NCI-H146 treated with DMSO at 0.1 percent for 48 hours (cell line): ENCODE results near the gene GCK.

Source experiments
- DNase-seq: peaks from one replicate; lab custom pipeline; 2025; ENCODE audit not compliant: unreplicated experiment; lab: John Stamatoyannopoulos, UW

The GCK gene

DNA sequence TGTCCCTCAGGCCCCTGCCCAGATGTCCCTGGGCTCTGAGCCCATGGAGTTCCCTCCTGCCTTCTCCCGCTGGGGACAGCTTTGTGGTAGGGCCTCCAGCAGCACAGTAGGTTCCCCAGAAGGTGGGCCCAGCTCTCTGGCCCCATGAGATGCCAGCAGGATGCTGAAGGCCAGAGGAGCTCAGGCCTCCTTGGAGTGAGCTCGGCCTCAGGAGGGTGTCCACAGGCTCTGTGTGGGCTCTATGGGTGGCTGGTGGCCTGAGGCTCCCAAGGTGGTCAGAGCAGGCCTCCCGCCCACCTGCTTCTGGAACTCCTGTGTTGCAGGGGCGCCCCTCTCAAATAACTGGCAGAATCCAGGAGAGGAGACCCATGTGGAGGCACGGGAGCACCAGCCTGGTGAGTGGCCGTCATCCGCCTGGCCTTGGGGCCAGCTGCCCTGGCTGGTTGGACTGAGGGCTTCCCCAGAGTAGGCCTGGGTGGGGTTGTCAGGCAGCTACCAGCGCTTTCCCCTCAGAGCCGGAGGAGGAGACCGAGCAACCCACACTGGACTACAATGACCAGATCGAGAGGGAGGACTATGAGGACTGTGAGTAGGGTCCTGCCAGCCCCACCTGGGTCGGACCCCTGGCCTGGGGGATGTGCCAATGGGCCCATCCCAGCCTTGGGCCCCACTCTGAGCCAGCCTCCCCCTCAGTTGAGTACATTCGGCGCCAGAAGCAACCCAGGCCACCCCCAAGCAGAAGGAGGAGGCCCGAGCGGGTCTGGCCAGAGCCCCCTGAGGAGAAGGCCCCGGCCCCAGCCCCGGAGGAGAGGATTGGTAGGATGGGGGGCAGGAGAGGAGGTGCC, 81.9 kb downstream of the GCK start:
- DNase-seq, result no peak

DNA sequence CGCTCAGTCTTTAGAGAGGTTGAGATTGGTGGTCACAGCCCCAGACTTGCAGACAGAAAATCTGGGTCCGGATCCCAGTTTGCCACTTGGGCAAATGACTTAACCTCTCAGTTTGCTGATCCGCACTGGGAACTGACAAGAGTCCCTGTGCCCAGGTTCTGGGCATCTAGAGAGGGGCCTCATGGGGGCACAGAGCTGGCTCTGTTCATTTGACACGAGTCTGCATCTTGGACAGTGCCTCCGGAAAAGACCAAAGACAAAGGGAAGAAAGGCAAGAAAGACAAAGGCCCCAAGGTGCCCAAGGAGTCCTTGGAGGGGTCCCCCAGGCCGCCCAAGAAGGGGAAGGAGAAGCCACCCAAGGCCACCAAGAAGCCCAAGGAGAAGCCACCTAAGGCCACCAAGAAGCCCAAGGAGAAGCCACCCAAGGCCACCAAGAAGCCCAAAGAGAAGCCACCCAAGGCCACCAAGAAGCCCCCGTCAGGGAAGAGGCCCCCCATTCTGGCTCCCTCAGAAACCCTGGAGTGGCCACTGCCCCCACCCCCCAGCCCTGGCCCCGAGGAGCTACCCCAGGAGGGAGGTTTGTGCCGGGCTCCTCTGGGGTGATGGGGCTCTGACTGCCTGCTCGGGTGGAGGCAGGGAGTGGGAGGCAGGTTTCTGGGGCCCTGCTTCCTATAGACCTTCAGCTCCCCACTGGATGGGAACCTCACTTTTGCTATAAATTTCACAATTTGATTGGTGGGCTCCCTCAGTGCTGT, 82.8 kb downstream of the GCK start:
- DNase-seq, result no peak

DNA sequence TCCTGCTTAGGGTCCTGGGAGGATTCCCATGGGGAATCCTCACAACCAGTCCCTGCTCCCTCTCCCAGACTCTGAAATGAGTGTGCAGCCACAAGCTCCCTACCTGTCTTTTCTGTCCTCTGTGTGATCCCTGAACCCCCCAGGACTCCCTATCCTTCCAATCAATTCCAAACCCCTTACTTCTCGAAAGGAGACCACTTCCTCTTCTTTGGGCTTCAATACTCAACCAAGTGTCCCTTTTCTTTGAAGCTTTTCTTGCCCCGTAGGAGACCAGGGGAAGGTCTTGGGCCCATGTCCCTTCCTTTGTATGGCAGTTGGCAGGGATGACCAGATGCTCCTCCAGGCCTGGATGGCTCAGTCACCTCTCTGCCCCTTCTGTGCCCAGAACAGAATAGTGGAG, 83.4 kb downstream of the GCK start:
- DNase-seq, result no peak

DNA sequence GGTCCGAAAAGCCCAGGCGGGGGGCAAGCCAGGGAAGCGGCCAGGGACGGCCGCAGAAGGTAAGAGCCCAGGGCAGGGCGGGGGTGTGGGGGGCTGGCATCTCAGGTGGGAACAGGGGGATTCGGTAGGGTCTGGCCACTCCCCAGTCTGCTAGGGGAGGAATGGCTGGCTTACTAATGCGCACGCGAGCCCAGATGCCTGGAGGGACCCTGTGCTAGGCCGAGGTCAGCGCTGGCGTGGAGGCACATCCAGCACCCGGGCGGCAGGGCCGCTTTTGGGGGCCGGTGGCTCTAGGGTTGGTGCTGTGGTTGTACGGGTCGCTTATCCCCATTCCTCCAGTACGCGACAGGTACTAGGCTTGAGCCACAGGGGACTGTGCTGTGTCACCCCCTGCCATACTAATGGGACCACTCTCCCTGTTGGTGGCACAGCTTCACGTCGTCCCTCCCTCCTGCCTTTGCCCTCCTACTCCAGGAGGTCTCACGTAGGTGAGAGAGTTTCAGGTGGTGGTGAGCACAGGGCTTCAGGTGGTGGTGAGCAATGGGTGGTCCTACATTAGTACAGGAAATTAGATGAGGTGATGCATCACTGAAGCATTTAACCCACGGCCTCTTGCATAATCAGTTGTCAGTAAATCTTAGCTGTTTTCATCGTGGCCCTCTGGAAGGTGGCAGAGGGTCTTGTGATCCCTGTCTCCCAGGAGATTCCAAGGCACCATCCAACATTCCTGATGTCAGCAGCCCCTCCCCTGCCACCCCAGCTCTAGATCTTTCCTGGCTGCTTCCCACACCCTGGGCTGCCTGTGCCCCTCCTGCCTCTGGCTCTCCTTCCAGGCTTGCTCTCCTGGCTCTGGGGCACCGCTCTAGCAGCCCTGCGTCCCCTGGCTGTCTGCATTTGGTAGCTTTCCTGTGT, 84.1 kb downstream of the GCK start:
- DNase-seq, result no peak

DNA sequence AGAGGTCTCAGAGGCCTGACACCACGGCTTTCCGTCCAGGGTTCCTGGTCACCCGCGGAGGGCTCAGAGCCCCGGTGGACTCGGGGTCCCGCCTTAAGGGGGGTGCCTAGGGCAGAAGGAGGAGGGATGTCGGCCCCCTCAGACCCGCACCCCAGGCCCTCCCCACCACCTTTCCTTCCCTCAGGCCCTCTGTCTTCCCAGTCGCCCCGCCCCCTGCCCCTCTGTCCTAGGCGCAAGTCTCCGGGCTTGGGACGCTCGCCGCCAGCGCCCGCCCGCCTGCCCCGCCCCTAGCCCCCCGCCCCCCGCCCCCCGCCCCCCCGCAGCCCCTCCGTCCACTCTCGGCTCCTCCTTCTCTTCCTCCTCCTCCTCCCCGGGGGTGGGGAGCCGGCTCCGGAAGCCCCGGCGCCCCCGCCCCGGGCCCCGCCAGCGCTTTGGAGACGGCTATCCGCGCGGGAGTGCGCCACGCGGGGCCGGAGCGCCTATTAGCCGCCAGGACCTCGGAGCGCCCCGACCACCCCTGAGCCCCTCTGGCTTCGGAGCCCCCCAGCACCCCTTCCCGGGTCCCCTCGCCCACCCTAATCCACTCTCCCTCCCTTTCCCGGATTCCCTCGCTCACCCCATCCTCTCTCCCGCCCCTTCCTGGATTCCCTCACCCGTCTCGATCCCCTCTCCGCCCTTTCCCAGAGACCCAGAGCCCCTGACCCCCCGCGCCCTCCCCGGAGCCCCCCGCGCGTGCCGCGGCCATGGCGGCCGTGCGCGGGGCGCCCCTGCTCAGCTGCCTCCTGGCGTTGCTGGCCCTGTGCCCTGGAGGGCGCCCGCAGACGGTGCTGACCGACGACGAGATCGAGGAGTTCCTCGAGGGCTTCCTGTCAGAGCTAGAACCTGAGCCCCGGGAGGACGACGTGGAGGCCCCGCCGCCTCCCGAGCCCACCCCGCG, 85.0 kb downstream of the GCK start, which contains the start of gene AEBP1:
AEBP1 (plus strand) TSS at position 423 of the 937 bp plus-strand sequence; CDS start at position 744, 321 bp downstream.
- no peak for DNase-seq

DNA sequence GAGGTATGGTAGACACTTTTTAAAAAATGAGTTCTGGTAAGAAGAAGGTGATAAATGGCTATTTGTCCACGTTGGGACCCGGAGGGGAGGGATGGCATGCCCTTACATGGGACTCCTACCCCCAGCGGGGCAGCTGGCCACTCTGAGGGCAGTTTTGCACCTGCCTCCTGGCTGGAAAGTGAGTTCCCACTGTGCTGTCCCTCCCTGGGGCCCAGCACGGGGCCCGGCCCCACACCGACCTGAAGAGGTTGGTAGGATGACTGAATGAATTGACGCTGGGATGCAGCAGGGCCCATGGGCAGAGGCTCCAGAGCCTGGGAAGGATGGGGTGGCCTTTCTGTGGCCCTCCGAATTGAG, 85.7 kb downstream of the GCK start:
- DNase-seq, result no peak

DNA sequence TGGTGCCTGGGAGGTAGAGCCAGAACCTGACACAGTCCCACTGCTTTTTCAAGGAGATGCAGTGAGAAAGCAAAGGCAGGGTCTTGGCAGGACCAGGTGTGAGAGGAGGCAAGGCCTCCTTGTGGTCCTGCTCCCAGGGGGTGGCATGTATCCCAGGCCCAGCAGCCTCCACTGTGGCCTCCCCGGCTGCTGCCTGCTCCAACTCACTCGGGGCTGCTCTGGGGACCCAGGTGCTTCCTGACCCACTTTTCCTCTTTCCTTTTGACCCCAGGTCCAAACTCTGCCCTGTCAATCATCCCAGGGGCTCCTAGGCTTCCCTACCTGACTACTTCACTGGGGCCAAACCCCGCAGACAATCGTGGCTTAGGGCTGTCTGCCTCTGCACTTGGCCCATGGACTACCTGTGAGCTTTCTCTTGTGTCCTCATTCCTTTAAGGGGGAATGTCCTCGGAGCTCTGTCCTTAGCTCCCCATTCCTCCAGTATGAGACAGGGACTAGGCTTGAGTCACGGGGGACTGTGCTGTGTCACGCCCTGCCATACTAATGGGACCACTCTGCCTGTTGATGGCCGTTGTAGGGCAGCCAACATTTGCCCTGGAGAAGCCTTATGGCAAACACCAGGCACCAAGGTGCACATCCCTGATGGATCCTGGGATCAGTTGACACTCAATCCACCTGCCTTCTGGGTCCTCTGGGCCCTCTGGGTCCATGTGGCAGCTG, 86.2 kb downstream of the GCK start:
- DNase-seq, result no peak

DNA sequence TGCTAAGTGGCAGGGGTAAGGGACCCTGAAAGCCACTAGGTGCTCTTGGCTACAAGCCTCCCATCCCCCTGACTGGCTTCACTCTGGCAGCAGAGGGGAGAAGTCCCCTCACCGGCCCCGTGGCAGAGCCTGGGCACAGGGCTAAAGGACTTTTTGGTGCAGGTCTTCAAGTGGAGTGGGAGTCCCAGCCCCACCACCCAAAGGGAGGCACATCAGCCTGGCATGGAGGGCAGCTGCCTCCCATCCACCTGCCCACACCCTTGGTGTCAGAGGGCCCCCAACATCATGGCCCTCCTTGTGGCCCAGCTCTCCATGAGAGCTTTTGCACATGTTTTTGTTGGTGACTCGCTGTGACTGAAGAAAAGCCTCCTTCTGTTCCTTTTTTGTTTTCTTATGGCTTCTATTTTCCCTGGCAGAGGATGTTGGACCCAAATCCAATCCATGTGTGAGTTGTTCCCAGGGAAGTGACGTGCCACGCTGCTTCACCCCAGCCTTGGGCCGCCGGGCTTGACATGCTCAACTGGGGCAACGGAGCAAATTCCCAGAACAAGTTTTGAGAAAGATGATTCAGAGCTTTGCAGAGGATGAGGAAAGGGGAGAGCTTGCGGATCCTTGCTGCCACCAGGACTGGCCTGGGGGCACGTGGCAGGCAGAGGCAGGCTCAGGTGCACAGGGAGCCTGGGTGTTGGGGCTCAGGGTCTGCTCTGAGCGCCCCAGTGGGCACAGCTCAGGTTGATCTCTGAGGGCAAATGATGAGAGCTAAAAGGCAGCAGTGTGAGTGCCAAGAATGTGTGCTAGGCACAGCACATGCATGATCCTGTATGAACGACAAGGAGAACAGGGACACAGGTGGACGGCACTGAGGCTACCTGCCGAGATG, 87.0 kb downstream of the GCK start:
- no peak for DNase-seq

DNA sequence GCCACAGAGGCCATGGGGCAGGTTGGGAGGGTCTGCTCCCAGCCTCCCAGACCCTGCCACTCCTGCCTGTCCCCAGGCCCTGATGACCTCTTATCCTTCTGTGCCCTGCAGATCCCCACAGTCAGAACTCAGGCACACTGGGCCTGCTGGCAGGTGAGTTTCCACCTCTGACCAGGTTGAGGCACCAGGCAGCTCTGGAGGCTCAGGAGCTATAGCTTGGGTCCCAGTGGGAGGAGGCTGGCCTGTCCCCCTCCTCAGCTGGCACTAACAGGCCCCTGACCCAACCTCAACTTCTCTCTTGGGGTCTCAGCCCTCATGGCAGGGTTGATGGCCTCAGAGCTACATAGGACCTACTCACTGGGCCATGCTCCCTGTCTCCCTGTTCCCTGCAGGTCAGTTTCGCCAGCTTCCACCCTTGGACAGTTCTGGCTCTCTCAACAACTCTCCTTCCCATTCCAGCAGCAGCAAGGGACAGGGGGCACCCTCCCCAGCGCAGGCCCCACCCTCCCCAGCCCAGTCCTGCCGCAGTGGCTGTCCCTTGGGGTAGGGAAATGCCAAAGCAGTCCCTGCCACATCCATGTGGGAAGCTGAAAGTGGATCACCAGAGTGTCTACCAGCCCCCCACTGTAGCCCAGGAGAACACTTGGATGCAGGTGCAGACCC, 87.8 kb downstream of the GCK start:
- no peak for DNase-seq

DNA sequence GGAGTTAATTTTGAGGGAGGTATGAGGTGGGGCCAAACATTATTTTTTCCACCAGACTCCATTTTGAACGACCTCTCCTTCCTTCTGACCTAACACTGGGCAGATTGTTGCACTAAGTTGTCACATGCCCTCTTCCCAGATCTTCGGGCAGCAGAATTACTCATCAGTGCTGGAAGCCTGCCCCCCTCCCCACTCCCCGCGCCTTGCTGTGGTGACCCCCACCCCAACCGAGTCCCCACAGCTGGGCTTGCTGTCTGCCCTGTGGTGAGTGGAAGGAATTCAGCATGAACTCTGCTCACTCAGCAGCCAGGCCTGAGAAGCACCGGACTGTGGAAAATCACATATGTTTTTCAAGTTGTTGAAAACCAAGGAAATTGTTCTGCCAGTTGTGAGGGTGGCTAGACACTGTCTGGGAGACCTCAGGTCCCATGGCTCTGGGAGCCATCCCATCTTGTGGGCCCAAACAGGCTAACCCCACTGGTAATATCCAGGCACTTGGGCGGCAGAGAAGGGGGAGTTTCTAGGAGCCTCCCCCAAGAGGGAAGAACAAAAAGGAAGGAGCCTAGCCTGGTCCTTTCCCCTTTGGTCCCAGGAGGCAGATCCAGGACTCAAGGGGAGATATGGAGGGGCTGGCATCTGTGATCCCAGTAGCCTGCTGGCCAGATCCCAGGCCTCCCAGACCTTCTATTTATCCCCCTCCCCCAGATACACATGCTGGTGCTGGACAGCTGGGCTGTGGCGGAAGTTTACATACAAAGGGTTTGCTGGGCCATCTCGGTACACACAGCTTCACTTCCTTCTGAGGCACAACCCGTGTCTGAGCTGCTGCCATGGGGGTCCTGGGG, 88.6 kb downstream of the GCK start:
- no peak for DNase-seq

DNA sequence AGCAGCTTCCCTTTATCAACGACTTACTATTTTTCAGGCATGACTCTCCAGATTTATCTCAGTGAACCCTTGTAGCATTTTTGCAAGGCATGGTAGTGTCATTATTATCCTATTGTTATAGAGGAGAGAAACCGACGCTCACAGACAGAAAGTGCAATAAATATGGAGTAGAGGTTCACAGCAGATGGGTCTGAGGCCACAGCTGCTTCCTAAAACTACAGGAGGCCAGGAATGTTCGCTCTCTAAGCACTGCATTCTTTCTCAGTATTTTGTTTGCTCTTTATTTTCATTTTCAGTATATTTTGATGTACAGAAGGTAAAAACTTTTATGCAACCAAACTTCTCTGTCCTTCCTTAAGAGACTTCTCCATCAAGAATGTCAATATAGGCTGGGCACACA, 89.6 kb downstream of the GCK start:
- no peak for DNase-seq

DNA sequence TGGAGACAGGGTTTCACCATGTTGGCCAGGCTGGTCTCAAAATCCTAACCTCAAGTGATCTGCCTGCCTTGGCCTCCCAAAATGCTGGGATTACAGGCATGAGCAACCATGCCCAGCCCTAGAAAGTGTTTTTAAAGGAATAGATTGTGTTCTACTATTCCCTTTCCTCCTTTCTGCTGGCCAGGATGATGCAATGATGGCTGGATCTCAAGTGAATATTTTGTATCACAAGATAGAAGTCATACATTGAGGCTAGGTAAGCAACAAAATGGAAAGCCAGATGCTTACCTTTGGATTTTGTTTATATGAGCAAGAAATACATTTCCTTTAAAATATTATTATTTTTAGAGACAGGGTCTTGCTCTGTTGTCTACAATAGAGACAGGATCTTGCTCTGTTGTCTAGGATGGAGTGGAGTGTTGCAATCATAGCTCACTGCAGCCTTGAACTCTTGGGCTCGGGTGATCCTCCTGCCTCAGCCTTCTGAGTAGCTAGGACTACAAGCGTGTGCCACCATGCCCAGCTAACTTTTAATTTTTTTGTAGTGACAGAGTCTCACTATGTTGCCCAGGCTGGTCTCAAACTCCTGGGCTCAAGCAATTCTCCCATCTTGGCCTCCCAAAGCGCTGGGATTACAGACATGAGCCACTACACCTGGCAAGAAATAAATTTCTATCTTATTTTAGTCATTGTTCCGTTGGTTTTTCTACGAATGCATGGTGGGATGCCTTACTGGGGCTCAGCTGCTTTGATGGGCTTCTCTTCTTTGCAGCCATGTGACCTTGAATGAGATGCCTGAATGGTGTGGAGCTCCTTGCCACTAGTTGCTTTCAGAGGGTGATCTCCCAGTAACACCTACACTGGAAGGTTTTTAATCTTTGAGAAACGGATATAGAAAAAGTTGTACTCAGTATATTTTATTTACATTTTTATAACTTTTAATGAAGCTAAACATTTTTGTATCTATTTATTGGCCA, 90.9 kb downstream of the GCK start:
- DNase-seq, result no peak

DNA sequence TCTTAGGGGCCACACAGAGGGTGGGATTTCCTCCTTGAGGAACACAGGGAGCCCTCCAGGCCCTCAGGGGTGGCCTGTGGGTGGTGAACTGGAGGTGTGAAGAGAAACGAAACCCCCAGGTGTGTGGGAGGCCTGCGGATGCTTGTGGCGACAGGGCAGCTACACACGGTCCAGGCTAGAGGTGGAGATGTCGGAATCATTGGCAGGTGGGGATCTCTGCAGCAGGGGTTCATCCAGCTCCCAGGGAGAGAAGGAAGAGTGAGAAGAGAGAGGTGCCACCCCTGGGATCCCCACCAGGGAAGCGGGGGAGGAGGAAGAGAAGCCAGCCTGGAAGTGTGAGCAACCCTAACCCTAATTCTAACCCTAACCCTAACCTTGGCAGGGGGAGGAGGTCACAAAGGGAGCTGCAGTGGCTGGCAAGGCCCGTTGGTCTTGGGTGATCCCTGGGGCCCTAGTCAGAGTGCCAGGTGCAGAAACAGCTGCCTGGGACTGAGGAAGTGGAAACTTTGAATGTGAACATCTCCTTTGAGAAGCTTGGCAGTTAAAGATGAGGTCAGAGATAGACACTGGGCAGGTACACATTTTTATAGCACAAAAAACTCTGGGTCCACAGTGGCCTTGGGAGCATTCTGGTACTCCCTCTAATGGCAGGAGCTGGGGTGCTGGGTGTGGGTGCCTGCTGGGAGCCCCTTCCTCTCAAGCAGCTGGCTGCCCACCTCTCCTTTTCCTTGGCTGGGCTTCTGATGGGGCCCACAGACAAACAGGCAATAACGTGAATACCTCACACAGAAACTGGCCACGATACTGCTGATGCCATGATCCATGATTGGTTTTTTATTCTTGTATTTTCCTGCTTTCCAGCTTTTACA, 91.9 kb downstream of the GCK start:
- no peak for DNase-seq

DNA sequence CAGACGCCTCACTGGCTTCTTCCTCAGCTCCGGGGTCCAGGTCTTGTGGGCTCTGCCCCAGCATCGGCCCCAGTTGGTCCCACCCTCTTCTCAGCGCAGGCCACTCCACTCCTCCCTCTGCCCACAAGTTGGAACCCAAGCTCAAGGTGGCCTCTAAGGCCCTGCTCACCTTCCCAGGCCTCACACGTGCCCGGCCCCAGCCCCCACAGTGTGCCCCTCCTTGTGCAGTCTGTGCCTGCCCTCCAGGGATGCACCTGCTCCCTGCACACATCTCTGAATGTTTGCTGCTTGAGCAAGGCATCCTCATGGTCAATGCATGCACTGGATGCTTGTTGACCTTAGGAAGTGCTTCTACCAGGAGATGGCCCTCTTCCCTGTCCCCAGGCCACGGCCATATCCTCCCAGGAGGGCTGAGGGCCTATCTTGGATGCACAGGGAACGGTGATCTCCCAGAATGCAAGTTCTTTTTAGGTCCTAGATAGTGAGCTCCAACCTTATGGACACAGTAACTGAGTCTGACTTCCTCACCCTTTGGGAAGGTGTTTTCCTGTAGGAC, 92.8 kb downstream of the GCK start:
- no peak for DNase-seq

DNA sequence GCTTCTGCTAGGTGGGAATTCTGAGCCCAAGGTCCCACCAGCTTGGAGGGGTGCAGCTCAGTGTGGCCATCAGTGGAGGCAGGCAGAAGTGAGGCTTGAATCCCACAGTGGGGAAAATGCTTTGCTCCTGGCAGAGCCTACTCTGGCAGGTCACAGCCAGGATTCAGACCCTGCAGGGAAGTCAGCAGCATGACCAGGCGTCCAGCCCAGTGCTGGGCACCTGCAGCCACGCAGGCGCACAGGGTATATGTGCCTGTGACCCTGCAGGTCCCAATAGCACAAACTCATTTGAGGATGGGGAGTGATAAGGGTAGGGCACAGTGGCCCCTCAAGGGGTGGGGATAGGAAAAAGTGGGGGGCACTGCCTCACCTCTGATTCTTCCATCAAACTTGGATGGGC, 93.5 kb downstream of the GCK start:
- no peak for DNase-seq
